Right lobe of liver (tissue), 4 donors: ENCODE data around the gene TVP23C.

Source experiments
- POLR2A ChIP-seq: fragments of 450-650 bp; IDR thresholded peaks from one replicate; pipeline ENCODE4 v1.6.1; 2017; ENCODE audit warnings: antibody characterized with exemption, mild to moderate bottlenecking
- TF ChIP-seq, protein P1 (sequence below), 4 donors: fragments of 200-600 bp in 3 of 4; fragments of 450-650 bp in 1 of 4; IDR thresholded peaks; one replicate each; pipeline versions ENCODE4 v1.5.1 to v1.8.0; 2016 to 2022; ENCODE audit warnings: antibody characterized with exemption in 4 of 4, mild to moderate bottlenecking in 2 of 4
- donor health status: DM: no; HTN: no; CAD: no.
- donor health status: DM: no; HTN: no; CAD: no.
- donor health status: DM: no; HTN: yes; CAD: no.

DNA sequence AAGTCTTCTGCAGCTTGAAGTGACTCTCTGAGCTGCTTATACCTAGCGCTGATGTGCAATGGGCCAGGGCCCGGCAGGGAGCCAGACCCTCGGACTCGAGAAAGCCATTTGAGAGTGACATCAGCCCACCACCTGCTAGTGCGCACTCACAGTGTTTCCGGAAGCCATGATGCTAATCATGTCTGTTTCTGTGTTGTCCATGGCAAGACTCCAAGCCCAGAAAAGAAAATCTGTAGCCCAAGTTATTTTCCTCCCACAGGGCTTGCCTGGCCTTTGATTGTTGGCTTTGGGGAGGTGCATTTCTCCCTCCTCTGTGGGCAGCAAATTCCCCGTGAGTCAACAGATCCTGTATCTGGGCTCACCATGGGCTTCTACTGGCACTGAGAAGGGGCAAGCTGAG is 94.0 kb downstream of the TVP23C start:
- no peak for TF ChIP-seq POLR2A
- TF ChIP-seq, protein P1, sequence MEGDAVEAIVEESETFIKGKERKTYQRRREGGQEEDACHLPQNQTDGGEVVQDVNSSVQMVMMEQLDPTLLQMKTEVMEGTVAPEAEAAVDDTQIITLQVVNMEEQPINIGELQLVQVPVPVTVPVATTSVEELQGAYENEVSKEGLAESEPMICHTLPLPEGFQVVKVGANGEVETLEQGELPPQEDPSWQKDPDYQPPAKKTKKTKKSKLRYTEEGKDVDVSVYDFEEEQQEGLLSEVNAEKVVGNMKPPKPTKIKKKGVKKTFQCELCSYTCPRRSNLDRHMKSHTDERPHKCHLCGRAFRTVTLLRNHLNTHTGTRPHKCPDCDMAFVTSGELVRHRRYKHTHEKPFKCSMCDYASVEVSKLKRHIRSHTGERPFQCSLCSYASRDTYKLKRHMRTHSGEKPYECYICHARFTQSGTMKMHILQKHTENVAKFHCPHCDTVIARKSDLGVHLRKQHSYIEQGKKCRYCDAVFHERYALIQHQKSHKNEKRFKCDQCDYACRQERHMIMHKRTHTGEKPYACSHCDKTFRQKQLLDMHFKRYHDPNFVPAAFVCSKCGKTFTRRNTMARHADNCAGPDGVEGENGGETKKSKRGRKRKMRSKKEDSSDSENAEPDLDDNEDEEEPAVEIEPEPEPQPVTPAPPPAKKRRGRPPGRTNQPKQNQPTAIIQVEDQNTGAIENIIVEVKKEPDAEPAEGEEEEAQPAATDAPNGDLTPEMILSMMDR (IDR thresholded peaks at IDR 0.05) = no peak
